ENCODE measurements around the gene BCO2. TPM values are rescaled to one million over a fixed set of nuclear protein-coding genes. Genes with fewer than 3 reads are reported as not detected.

Gene BCO2
- total and polyA plus RNA-seq, 10 of the 15 experiments (the other 5 are each of a cell fraction or from before 2014, with no cell fraction given) = 0.29 to 1.0 (median 0.57) TPM

DNA sequence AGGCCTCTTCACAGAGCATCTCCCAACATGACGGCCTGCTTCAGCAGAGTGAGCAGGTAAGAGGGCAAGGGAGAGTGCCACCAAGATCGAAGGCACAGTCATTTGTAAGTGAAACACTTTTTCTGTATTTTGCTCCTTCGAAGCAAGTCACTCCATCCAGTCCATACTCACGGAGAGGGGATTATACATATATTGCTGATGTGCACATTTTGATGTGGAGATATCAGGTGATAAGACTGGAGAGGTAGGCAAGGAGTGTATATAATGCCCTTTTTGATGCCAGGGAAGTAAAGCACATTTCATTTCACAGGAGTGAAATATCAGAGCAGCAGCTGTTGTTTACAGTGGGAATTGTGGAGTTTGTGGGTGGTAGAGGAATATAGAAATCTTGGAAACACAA lies 62.1 kb downstream of the BCO2 start:
- ATAC-seq (no peak), DNase-seq (ENCODE audit: low read depth, low spot score) (no peak), FAIRE-seq (no peak)
- no peaks in the 10 kb centered on the region for H3K9me3 ChIP-seq (replicated peaks; ENCODE audit: control insufficient read depth, insufficient read depth, low read length)
- ChIA-PET CTCF (interaction anchor here (1.4 kb wide), 1 partner anchor 43 kb away, joined by 4 read pairs; no protein-coding TSS in a partner anchor), POLR2A (no interaction called here), RAD21 (ENCODE audit: unreplicated experiment) (no interaction called here), SMC1A (ENCODE audit: uncharacterized antibody, unreplicated experiment) (interaction anchor here (1.2 to 1.3 kb wide), 2 partner anchors 10 to 42 kb away, joined by 6 to 8 read pairs; no protein-coding TSS in a partner anchor)
- no peaks in the 10 kb centered on the region for H3K27me3 ChIP-seq (replicated peaks in 1 of 2; ENCODE audit: control insufficient read depth in 2 of 2, insufficient read depth in 2 of 2, low read length in 1 of 2)
- TF ChIP-seq CEBPB (IDR thresholded peaks at IDR 0.05; ENCODE audit: borderline replicate concordance in 1 of 2, low read depth in 2 of 2, low read length in 2 of 2) = no peak
- TF ChIP-seq ZNF622 (IDR thresholded peaks at IDR 0.05) = no peak
- TF ChIP-seq CHD2 (IDR thresholded peaks at IDR 0.05; ENCODE audit: borderline replicate concordance, low read depth, low read length) = no peak
- no peak for TF ChIP-seq SIX5 (IDR thresholded peaks at IDR 0.05; ENCODE audit: low read depth, low read length, severe bottlenecking)
- TF ChIP-seq, protein P1, sequence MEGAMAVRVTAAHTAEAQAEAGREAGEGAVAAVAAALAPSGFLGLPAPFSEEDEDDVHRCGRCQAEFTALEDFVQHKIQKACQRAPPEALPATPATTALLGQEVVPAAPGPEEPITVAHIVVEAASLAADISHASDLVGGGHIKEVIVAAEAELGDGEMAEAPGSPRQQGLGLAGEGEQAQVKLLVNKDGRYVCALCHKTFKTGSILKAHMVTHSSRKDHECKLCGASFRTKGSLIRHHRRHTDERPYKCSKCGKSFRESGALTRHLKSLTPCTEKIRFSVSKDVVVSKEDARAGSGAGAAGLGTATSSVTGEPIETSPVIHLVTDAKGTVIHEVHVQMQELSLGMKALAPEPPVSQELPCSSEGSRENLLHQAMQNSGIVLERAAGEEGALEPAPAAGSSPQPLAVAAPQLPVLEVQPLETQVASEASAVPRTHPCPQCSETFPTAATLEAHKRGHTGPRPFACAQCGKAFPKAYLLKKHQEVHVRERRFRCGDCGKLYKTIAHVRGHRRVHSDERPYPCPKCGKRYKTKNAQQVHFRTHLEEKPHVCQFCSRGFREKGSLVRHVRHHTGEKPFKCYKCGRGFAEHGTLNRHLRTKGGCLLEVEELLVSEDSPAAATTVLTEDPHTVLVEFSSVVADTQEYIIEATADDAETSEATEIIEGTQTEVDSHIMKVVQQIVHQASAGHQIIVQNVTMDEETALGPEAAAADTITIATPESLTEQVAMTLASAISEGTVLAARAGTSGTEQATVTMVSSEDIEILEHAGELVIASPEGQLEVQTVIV (IDR thresholded peaks at IDR 0.05; ENCODE audit: borderline replicate concordance, partially characterized antibody) = no peak
- no peak for TF ChIP-seq MEF2B (IDR thresholded peaks at IDR 0.05; ENCODE audit: partially characterized antibody, poor library complexity, severe bottlenecking)
- no peak for TF ChIP-seq IKZF2 (IDR thresholded peaks at IDR 0.05)
- TF ChIP-seq NR2C2 (IDR thresholded peaks at IDR 0.05; ENCODE audit: borderline replicate concordance, control insufficient read depth, insufficient read length, low read depth) = no peak
- TF ChIP-seq FOXM1 (IDR thresholded peaks at IDR 0.05; ENCODE audit: low read depth, low read length) = no peak
- TF ChIP-seq NBN (IDR thresholded peaks at IDR 0.05) = no peak
- TF ChIP-seq PML (IDR thresholded peaks at IDR 0.05; ENCODE audit: low read length) = no peak
- no peak for TF ChIP-seq YBX1 (IDR thresholded peaks at IDR 0.05)
- no peak overlapping the region for H3K27ac ChIP-seq (ENCODE audit: control insufficient read depth, insufficient read depth)
- BruUV-seq (replicated peaks) = no TSS peak
- no peak overlapping the region for H2AFZ ChIP-seq (ENCODE audit: control insufficient read depth, low read depth, low read length)
- peaks cover 6% of the 10 kb centered on the region for H3K4me1 ChIP-seq (ENCODE audit: control insufficient read depth, insufficient read depth, low read length)
- no peaks in the 10 kb centered on the region for H3K79me2 ChIP-seq (ENCODE audit: control insufficient read depth, insufficient read depth, low read length)
- no peak overlapping the region for H3K9ac ChIP-seq (ENCODE audit: control insufficient read depth, insufficient read depth, low read length)
- intact Hi-C loops (cut with micrococcal nuclease; ENCODE audit: unreplicated experiment) = no loop called here
- no peak overlapping the region for H3K4me3 ChIP-seq
- H3K4me2 ChIP-seq (ENCODE audit: control insufficient read depth, insufficient read depth) = no peak overlapping the region
- WGBS (ENCODE audit: insufficient coverage, insufficient replicate concordance, low lambda C conversion rate, missing lambda C conversion rate) = 94% methylated on average over 4 of the region's 4 CpGs
- in situ Hi-C loops (cut with MboI) = no loop called here
- peaks cover 4 to 10% of the 10 kb centered on the region in 2 experiments; a peak in 3 of 4 replicates for H3K36me3 ChIP-seq (ENCODE audit: control insufficient read depth in 2 of 2, insufficient read depth in 2 of 2, low read length in 1 of 2)
- no peaks in the 10 kb centered on the region for H4K20me1 ChIP-seq (ENCODE audit: control insufficient read depth, insufficient read depth)

All from GM12878 (cell line).